ENCODE measurements around the gene NECTIN2. TPM values are rescaled to one million over a fixed set of nuclear protein-coding genes. Genes with fewer than 3 reads are reported as not detected.
A peak's percentile ranks its signal among the peaks of the same experiment; 100 is the strongest.
"Not testable (repeated sequence)": the region's sequence is repeated elsewhere in the genome, so short reads cannot be mapped to it uniquely, and the experiment has no call there.

NECTIN2 gene
- total RNA-seq, 4 donors from 2014 or later = 56.2 to 78.2 (median 67.5) TPM

GRCh38 chr19:44887648-44888047 is 41.6 kb downstream of the NECTIN2 start:
- Histone ChIP-seq H3K4me1 (peaks cover 21% of the 10 kb centered on the region), H3K4me3 (no peak overlapping the region), H3K9me3 (no peaks in the 10 kb centered on the region), H3K27me3 (no peaks in the 10 kb centered on the region), H3K27ac (no peak overlapping the region), H3K36me3 (peaks cover 32% of the 10 kb centered on the region)
- DNase-seq (ENCODE audit: low spot score in 2 of 2) = no peak
- 90% methylated on average over 4 of the region's 4 CpGs for WGBS
- no peak for TF ChIP-seq POLR2A (IDR thresholded peaks at IDR 0.05)
- TF ChIP-seq CTCF (IDR thresholded peaks at IDR 0.05) = no peak
- no peak for TF ChIP-seq POLR2AphosphoS5 (IDR thresholded peaks at IDR 0.05)
- TF ChIP-seq EP300 (IDR thresholded peaks at IDR 0.05) = no peak

- not testable (repeated sequence) for H3K27ac ChIP-seq; DNase-seq (ENCODE audit: low spot score in 2 of 2); H3K4me3 ChIP-seq; H3K9me3 ChIP-seq; H3K27me3 ChIP-seq
- peaks cover 28% of the 10 kb centered on the region for H3K4me1 ChIP-seq
- peaks cover 34% of the 10 kb centered on the region for H3K36me3 ChIP-seq
- 100% methylated on average over 4 of the region's 5 CpGs for WGBS
Measured at GRCh38 chr19:44888335-44888734, 42.2 kb downstream of the NECTIN2 start.

- Histone ChIP-seq H3K4me3 (peak overlapping the region; percentile 86), H3K27me3 (no peaks in the 10 kb centered on the region), H3K27ac (no peak overlapping the region), H3K36me3 (peaks cover 46% of the 10 kb centered on the region), H3K4me1 (peaks cover 29% of the 10 kb centered on the region), H3K9me3 (no peaks in the 10 kb centered on the region)
- no peak for DNase-seq (ENCODE audit: low spot score in 2 of 2)
- 56% methylated on average over 17 of the region's 17 CpGs for WGBS
- TF ChIP-seq POLR2A (IDR thresholded peaks at IDR 0.05) (no peak), EP300 (IDR thresholded peaks at IDR 0.05) (no peak), CTCF (IDR thresholded peaks at IDR 0.05) (no peak), POLR2AphosphoS5 (IDR thresholded peaks at IDR 0.05) (no peak)
Measured at GRCh38 chr19:44889830-44890365, 43.8 kb downstream of the NECTIN2 start.

GRCh38 chr19:44890366-44891015 is 44.4 kb downstream of the NECTIN2 start:
- Histone ChIP-seq H3K27ac (peak overlapping the region; percentile 98), H3K4me1 (peaks cover 29% of the 10 kb centered on the region), H3K4me3 (peak overlapping the region; percentile 86), H3K36me3 (peaks cover 51% of the 10 kb centered on the region), H3K27me3 (no peaks in the 10 kb centered on the region), H3K9me3 (no peaks in the 10 kb centered on the region)
- 0% methylated on average over 25 of the region's 40 CpGs for WGBS
- TF ChIP-seq CTCF (IDR thresholded peaks at IDR 0.05) = no peak
- peak in 2 of 3 donors; percentile 43 to 85 for TF ChIP-seq POLR2AphosphoS5 (IDR thresholded peaks at IDR 0.05)
- peak in 1 of 2 donors; percentile 45 for TF ChIP-seq POLR2A (IDR thresholded peaks at IDR 0.05)
- peak in 1 of 2 donors; percentile 100 for DNase-seq (ENCODE audit: low spot score in 2 of 2)

- peak within 1 kb of the TSS; percentile 86 for H3K4me3 ChIP-seq
- WGBS = 1% methylated on average over 35 of the region's 81 CpGs
Measured at GRCh38 chr19:44891016-44891882, 45.2 kb downstream of the NECTIN2 start, which contains the start of gene TOMM40. Gene TOMM40, plus strand, starts transcription at chr19:44891254. Its CDS starts 162 bp downstream, at chr19:44891416.

More at GRCh38 chr19:44891016-44891882, 45.2 kb downstream of the NECTIN2 start, which contains the start of gene TOMM40:
- Histone ChIP-seq H3K4me1 (peaks cover 29% of the 10 kb centered on the region), H3K36me3 (peaks cover 52% of the 10 kb centered on the region), H3K9me3 (no peaks in the 10 kb centered on the region), H3K27me3 (no peaks in the 10 kb centered on the region), H3K27ac (peak within 1 kb of the TSS; percentile 98)
- peak in 1 of 2 donors; percentile 100 for DNase-seq (ENCODE audit: low spot score in 2 of 2)
- TF ChIP-seq CTCF (IDR thresholded peaks at IDR 0.05) (no peak), EP300 (IDR thresholded peaks at IDR 0.05) (no peak), POLR2AphosphoS5 (IDR thresholded peaks at IDR 0.05) (no peak), POLR2A (IDR thresholded peaks at IDR 0.05) (no peak)

Data from suprapubic skin (tissue), 4 donors.